HEK293T (cell line): ENCODE data around the gene PFN2.

Experiments used
- BHLHE40 ChIP-seq: fragments of 450-650 bp; IDR thresholded peaks from 2 replicates; pipeline ENCODE4 v1.6.1; 2016; ENCODE audit warnings: mild to moderate bottlenecking, moderate library complexity, borderline replicate concordance
- ELF4 ChIP-seq: fragments of 450-650 bp; IDR thresholded peaks from 2 replicates; pipeline ENCODE4 v1.6.1; 2017; ENCODE audit warnings: antibody characterized with exemption
- FOXK2 ChIP-seq: fragments of 450-650 bp; IDR thresholded peaks from 2 replicates; pipeline ENCODE4 v1.6.1; 2016; ENCODE audit warnings: mild to moderate bottlenecking
- FOXM1 ChIP-seq: fragments of 450-650 bp; IDR thresholded peaks from 2 replicates; pipeline ENCODE4 v1.6.1; 2017; ENCODE audit warnings: mild to moderate bottlenecking, borderline replicate concordance

GRCh38 chr3:149947231-149947630 is 23.5 kb downstream of the PFN2 start:
- TF ChIP-seq FOXK2 (no peak), FOXM1 (no peak), BHLHE40 (no peak), ELF4 (no peak)
